Endodermal cell (in vitro differentiated cells): Measurements from ENCODE around the gene LPGAT1. TPM values are rescaled to one million over a fixed set of nuclear protein-coding genes. Genes with fewer than 3 reads are reported as not detected.

Source experiments
- DNase-seq: peaks from one replicate; pipeline ENCODE4 v3.0.0-alpha.2; 2017
- H3K27ac ChIP-seq: 2 replicates; pipeline ENCODE4 v1.5.1; 2013; ENCODE audit warnings: mild to moderate bottlenecking, low read depth, low read length, moderate library complexity
- H3K27me3 ChIP-seq: 2 replicates; pipeline ENCODE4 v1.6.1; 2013; ENCODE audit warnings: mild to moderate bottlenecking, low read length, moderate library complexity; ENCODE audit not compliant: insufficient read depth, control insufficient read depth, poor library complexity, severe bottlenecking
- H3K36me3 ChIP-seq: 2 replicates; pipeline ENCODE4 v1.7.0; 2013; ENCODE audit warnings: mild to moderate bottlenecking, low read length, moderate library complexity; ENCODE audit not compliant: control insufficient read depth, insufficient read depth
- H3K4me1 ChIP-seq: one replicate; pipeline ENCODE4 v1.7.0; 2013; ENCODE audit warnings: low read length; ENCODE audit not compliant: control insufficient read depth, insufficient read depth
- H3K4me3 ChIP-seq: 2 replicates; pipeline ENCODE4 v1.5.1; 2013; ENCODE audit warnings: mild to moderate bottlenecking, low read length, moderate library complexity
- H3K9ac ChIP-seq: 2 replicates; pipeline ENCODE4 v1.6.1; 2013; ENCODE audit warnings: mild to moderate bottlenecking, low read length, moderate library complexity; ENCODE audit not compliant: poor library complexity, severe bottlenecking; ENCODE audit errors: extremely low read depth
- H3K9me3 ChIP-seq: 2 replicates; pipeline ENCODE4 v1.6.1; 2013; ENCODE audit warnings: mild to moderate bottlenecking, low read length, moderate library complexity; ENCODE audit not compliant: control insufficient read depth
- H3K27ac Mint-ChIP-seq: 2 replicates; pipeline ENCODE4 v1.8.0; 2020; ENCODE audit warnings: mixed read lengths
- H3K27me3 Mint-ChIP-seq: 2 replicates; pipeline ENCODE4 v1.8.0; 2021; ENCODE audit warnings: mild to moderate bottlenecking, mixed read lengths; ENCODE audit not compliant: insufficient read depth
- H3K36me3 Mint-ChIP-seq: 2 replicates; pipeline ENCODE4 v1.8.0; 2020; ENCODE audit warnings: low read depth, mixed read lengths
- H3K4me1 Mint-ChIP-seq: 2 replicates; pipeline ENCODE4 v1.8.0; 2020; ENCODE audit warnings: mixed read lengths
- H3K4me3 Mint-ChIP-seq: 2 replicates; pipeline ENCODE4 v1.8.0; 2020; ENCODE audit warnings: mild to moderate bottlenecking, moderate library complexity, mixed read lengths
- H3K9me3 Mint-ChIP-seq: 2 replicates; pipeline ENCODE4 v1.8.0; 2020; ENCODE audit warnings: mild to moderate bottlenecking, mixed read lengths
- CTCF ChIP-seq: fragments of 200-600 bp; sonication (generic); conservative IDR thresholded peaks from 2 replicates; pipeline ENCODE4 v1.5.0; 2021; ENCODE audit warnings: antibody characterized with exemption, mild to moderate bottlenecking
- WGBS, 2 experiments: methylation state at CpG; one replicate each; pipeline versions ENCODE4 v1.1.5 to v1.1.7; 2013; ENCODE audit warnings: missing lambda C conversion rate in 2 of 2, mixed read lengths in 1 of 2; ENCODE audit not compliant: insufficient coverage in 1 of 2, insufficient read length in 1 of 2; 5-methylcytosine and 5-hydroxymethylcytosine counted together
- total RNA-seq, 2 donors: library from RNA; stranded (reverse); fragmentation: NEBNext Ultra II Directional in 1 of 2; extraction: Animal tissue kit (Norgen Biotek cat#: 25700) in 1 of 2; gene quantifications; 2 replicates in 1 of 2; 3 replicates in 1 of 2; pipeline ENCODE4 v1.2.1, GENCODE V29; 2021

LPGAT1 gene
- total RNA-seq, 2 donors from 2014 or later: 57.0 to 66.9 TPM

GRCh38 chr1:211813590-211813989, 17.0 kb downstream of the LPGAT1 start:
- no peak for DNase-seq
- Histone ChIP-seq H3K36me3 (peaks cover 63% of the 10 kb centered on the region), H3K4me1 (no peaks in the 10 kb centered on the region), H3K4me3 (no peak overlapping the region), H3K9me3 (peaks cover 23% of the 10 kb centered on the region), H3K27me3 (no peaks in the 10 kb centered on the region), H3K27ac (no peak overlapping the region), H3K9ac (no peak overlapping the region)
- H3K27ac Mint-ChIP-seq: no peak overlapping the region
- no peak overlapping the region for H3K4me3 Mint-ChIP-seq
- peaks cover 49% of the 10 kb centered on the region for H3K36me3 Mint-ChIP-seq
- H3K27me3 Mint-ChIP-seq: no peaks in the 10 kb centered on the region
- no peak for TF ChIP-seq CTCF
- H3K4me1 Mint-ChIP-seq: peaks cover 4% of the 10 kb centered on the region
- H3K9me3 Mint-ChIP-seq: peaks cover 17% of the 10 kb centered on the region

GRCh38 chr1:211812584-211812983, 18.0 kb downstream of the LPGAT1 start:
- Histone ChIP-seq H3K27me3 (no peaks in the 10 kb centered on the region), H3K9ac (no peak overlapping the region), H3K9me3 (peaks cover 23% of the 10 kb centered on the region), H3K27ac (no peak overlapping the region), H3K36me3 (peaks cover 56% of the 10 kb centered on the region), H3K4me1 (no peaks in the 10 kb centered on the region), H3K4me3 (no peak overlapping the region)
- peak; percentile 34 for TF ChIP-seq CTCF
- Mint-ChIP-seq H3K4me1 (peaks cover 4% of the 10 kb centered on the region), H3K27me3 (no peaks in the 10 kb centered on the region), H3K27ac (no peak overlapping the region), H3K36me3 (peaks cover 51% of the 10 kb centered on the region), H3K9me3 (peaks cover 17% of the 10 kb centered on the region), H3K4me3 (no peak overlapping the region)
- WGBS, 2 experiments: 87 to 95% methylated on average over 3 to 4 of the region's 4 CpGs
- no peak for DNase-seq

- Mint-ChIP-seq H3K4me3 (no peak overlapping the region), H3K4me1 (peaks cover 4% of the 10 kb centered on the region), H3K27me3 (no peaks in the 10 kb centered on the region), H3K27ac (no peak overlapping the region), H3K36me3 (peaks cover 56% of the 10 kb centered on the region), H3K9me3 (peaks cover 17% of the 10 kb centered on the region)
- no peaks in the 10 kb centered on the region for H3K27me3 ChIP-seq
- no peak for TF ChIP-seq CTCF
- H3K4me3 ChIP-seq: no peak overlapping the region
- peaks cover 29% of the 10 kb centered on the region for H3K9me3 ChIP-seq
- H3K27ac ChIP-seq: no peak overlapping the region
- H3K36me3 ChIP-seq: peaks cover 61% of the 10 kb centered on the region
- no peaks in the 10 kb centered on the region for H3K4me1 ChIP-seq
- no peak for DNase-seq
- no peak overlapping the region for H3K9ac ChIP-seq
- 92 to 96% methylated on average over 2 of the region's 2 CpGs for WGBS, 2 experiments
Measured at GRCh38 chr1:211811848-211812247, 18.7 kb downstream of the LPGAT1 start.
